GM19035 (cell line): ENCODE measurements around the gene TRIM25.

Experiments
- ATAC-seq: cut with Tn5 transposase; IDR thresholded peaks from one replicate; pipeline ENCODE4 v1.9.1; 2021; ENCODE audit not compliant: unreplicated experiment

TRIM25 gene

DNA sequence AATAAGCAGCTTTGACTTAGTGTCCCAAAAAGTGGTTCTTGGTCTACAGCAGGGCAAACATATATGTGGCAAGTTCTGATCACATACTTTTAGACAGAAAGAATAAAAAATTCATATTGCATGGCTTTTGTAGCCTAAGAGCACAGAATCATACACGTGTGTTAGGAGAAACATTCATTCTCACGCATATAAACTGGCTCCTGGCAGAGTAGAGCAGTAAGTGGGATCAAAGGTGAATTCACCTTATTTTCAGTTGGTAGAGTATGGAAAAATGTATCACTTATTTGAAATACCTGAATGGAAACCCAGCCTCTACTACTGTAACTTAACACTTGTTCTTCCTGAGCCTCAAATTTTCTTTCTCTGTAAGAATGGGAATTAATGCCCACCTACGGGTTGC lies 45.1 kb downstream of the TRIM25 start:
- ATAC-seq = no peak

DNA sequence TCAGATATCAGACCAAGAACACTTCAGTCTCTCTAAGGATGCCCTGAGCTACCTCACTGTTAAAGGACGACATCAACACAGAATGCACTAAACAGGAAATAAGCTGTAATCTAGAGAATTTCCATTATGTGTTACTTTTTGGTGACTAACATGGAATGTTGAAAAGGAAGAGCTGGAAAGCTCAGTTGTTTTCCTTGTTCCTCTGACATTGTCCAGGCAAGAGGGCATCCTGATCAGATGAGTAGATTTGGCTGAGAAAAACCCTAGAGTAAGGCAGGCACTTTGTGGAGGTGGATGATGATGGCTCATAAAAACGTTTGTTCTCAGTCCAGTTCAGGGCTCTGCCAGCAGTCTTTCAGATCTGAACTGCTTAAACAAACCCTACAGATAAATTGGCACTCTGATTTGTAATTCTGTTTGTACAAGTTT lies 45.9 kb downstream of the TRIM25 start:
- ATAC-seq = no peak

DNA sequence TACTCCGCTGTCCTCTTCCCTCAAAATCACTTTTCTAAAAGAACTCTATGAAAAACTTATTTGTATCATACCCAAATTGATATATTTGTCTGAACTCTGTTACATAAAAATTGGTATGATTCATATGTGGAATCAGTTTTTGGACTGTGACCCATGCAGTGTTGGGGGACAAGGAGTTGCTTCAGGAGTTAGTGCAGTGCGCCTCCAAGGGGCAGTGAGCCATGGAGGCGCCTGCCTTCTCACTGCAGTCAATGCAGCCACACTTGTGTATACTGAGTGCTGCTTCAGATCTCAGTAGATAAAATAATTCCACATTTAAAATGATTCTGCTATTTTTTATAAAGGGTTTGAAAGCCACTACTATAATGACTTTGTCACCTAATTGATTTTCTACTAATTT lies 47.4 kb downstream of the TRIM25 start:
- no peak for ATAC-seq

DNA sequence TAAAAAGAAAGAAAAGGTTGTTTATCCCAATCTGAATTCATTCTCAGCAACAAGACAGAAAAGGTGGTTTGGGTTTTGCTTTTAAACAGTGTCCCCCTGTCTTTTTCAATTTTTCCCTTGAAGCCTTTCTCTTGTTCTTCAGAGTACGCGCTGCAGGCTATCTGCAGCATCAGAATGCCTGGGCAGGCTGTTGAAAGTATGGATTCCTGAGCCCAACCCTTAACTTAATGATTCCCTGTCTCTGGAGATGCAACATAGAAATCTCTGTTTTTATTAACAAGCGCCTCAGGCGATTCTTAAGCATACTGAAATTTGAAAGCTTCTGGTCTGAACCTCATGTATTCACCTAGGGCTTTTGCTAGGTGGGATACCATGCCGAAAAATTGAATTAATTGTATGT lies 47.8 kb downstream of the TRIM25 start:
- no peak for ATAC-seq

DNA sequence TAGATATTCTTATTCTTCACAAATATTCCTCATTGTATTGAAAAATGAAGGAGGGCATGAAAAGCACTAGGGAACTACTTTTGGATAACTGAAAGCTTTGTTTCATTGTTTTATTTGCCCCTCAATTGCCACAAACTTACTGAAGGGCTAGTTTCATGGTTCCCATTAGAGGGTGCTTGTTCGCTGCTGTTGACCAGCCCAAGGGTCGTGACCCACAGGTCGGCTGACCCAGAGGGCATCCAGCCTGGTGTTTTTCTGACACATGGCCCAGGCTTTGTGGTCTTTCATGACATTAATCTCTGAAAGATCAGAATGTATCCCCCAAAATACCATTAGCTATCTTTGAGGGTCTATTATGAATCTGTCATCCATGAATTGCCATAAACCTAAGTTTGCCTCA lies 49.9 kb downstream of the TRIM25 start:
- no peak for ATAC-seq

DNA sequence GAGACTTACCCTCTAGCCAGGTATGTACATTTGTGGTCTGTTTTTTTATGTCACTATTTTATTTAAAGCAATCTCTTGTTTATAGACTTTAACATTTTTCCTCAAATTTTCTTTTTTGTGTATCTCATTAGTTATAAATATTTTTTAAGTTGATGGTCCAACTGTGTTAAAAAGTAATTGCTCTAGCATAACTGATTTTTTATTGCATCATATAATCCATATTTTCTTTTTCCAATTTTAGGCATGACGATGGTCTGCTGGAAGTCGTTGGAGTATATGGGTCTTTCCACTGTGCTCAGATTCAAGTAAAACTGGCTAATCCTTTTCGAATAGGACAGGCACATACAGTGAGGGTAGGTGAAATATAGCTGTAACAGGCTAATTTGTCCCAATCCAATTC lies 52.0 kb downstream of the TRIM25 start:
- no peak for ATAC-seq

DNA sequence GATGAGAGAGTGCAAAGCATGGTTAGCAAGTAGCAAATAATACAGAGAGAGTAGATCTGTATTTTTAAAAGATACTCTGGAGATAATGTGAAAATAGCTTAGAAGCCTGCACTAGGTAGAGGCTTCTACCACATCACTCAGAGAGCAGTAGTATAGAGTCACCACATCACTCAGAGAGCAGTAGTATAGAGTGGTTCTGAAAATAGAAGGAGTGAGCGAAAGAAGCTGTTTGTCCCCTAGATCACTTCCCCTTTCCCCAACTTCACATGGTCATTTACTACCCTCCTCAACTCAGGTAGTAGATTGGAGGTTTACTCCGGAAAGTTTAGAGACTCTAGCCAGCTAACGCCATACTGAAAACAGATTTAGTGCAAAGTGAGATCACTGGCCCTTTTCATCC lies 62.8 kb downstream of the TRIM25 start:
- no peak for ATAC-seq

DNA sequence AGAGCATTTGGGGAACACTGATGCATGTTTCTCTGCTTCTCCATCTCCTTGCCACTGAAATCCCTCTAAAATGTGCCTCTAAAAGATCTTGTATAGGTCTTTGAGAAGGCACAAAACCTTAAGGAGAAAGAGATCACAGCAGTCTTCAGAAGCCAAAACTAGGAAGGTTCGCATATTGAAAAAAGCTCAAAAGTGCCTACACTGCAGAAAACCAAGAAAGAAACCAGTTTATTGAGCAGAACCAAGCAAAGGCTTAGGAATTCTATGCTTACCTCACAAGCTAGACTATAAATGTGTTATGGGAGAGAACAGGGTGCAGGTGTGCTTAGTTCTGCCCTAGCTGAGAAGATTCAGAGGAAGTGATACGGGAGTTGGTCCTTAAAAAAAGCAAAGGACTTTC lies 63.3 kb downstream of the TRIM25 start:
- no peak for ATAC-seq

DNA sequence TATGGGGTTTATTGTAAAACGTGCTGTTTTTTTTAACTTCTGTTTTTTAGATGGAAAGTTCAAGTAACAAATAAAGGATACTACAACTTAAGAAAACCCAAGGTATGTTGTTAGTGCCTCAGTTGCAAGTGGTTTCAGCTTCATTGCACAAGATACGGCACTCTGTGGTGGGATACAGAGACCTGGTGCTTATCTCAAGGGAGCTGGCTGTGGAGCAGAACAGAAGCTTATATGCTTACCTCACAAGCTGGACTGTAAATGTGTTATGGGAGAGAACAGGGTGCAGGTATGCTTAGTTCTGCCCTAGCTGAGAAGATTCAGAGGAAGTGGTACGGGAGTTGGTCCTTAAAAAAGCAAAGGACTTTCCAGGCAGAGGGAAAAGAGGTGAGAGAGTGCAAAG lies 64.7 kb downstream of the TRIM25 start:
- ATAC-seq = no peak

DNA sequence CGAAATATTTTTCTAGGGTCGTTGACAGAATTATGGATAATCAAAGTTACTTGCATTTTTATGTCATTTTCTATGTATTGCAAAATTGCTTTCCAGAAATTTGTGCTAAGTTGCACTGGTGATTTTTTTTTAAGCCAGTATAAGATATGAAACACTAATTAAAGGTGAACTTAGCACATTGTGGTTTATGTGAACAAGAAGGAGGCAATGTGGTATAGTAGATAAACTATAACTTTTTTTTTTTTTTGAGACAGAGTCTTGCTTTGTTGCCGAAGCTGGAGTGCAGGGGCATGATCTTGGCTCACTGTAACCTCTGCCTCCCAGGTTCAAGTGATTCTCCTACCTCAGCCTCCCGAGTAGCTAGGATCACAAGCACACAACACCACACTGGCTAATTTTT lies 66.7 kb downstream of the TRIM25 start:
- ATAC-seq = no peak

DNA sequence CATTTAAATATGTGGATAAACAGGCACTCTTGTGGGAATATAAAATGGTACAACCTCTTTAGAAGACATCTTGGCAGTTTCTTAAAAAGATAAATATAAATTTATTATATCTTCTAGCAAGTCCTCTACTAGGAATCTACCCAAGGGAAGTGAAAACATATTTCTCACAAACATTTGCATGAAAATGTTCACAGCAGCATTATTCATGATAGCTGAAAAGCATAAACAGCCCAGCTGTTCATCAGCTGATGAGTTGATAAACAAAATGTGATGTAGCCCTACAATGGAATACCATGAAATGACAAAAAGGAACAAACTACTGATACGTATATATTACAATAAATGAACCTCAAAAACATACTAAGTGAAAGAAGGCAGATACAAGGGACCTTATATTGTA lies 67.9 kb downstream of the TRIM25 start:
- ATAC-seq = no peak

DNA sequence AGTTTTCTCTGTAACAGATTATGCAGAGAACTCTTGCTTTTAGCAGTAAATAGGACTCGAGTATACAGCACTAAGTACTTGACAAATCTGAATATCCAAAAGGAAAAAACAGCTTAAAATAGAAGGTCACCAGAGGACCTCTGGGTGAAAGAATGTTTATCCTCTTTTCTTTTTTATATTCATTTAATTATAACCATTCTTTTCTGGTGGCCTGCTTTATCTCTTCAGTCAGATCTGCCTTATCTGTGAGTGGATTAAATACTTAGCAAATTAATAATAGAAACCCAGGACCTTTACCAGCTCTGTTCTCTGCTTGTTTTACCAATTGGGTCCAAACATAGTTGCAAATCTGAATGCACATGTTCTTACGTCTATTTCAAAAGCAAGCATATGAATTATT lies 71.3 kb downstream of the TRIM25 start:
- ATAC-seq = no peak

DNA sequence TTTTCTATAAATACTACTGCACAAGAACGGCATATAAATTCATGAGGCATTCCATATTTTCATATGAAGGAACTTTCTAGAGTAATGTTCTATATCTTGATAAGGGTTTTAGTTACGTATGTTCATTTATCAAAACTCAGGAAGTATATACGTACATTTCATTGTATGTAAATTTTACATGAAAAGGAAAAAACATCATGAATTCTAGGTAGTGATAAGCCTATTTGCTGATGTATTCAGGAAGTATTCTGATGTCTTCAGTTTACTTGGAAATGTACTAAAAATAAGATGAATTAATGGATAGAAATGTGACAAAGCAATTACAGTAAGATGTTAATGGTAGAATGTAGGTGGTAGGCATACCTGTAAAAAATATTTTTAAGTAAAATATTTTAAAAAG lies 75.2 kb downstream of the TRIM25 start:
- ATAC-seq = no peak
